ENCODE results near the gene NEK10.

DNA sequence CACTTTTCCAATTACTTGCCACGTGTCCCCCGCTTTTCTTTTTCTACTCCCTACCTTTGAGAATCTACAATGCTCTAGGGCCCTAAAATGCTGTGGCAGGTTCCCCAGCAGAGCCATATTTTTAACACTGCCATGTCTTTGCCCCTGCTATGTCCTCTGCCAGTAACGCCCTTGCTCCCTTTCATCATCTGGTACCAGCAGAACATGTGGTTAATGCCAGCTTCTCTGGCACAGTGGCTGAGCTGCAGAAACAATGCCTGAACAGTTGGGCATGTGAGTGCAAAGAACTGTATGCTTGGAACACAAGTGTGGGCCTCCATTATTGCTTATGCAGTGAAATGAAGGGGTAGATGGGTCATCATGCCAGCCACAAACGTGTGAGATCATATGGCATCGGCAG is 287.6 kb downstream of the NEK10 start:
- TF ChIP-seq, protein P1, sequence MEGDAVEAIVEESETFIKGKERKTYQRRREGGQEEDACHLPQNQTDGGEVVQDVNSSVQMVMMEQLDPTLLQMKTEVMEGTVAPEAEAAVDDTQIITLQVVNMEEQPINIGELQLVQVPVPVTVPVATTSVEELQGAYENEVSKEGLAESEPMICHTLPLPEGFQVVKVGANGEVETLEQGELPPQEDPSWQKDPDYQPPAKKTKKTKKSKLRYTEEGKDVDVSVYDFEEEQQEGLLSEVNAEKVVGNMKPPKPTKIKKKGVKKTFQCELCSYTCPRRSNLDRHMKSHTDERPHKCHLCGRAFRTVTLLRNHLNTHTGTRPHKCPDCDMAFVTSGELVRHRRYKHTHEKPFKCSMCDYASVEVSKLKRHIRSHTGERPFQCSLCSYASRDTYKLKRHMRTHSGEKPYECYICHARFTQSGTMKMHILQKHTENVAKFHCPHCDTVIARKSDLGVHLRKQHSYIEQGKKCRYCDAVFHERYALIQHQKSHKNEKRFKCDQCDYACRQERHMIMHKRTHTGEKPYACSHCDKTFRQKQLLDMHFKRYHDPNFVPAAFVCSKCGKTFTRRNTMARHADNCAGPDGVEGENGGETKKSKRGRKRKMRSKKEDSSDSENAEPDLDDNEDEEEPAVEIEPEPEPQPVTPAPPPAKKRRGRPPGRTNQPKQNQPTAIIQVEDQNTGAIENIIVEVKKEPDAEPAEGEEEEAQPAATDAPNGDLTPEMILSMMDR (IDR thresholded peaks at IDR 0.05), result no peak
- TF ChIP-seq EP300 (IDR thresholded peaks at IDR 0.05) (no peak), POLR2A (IDR thresholded peaks at IDR 0.05) (no peak)
